NB4 (cell line): Measurements from ENCODE around the gene RSL1D1.

Source experiments
- DNase-seq: peaks from one replicate; pipeline ENCODE4 v3.0.0; 2010; ENCODE audit warnings: low read depth
- H3K4me3 ChIP-seq: one replicate; pipeline ENCODE4 v1.5.1; 2011; ENCODE audit warnings: mild to moderate bottlenecking, low read depth, low read length, moderate library complexity
- CTCF ChIP-seq: IDR thresholded peaks from one replicate; pipeline ENCODE4 v1.5.1; 2012; ENCODE audit warnings: low read depth, low read length
- MAX ChIP-seq: IDR thresholded peaks from 2 replicates; pipeline ENCODE4 v1.6.1; 2011; ENCODE audit warnings: low read depth, low read length
- MYC ChIP-seq: IDR thresholded peaks from 2 replicates; pipeline ENCODE4 v1.6.1; 2011; ENCODE audit warnings: low read depth, low read length
- POLR2A ChIP-seq: IDR thresholded peaks from 2 replicates; pipeline ENCODE4 v1.6.1; 2011; ENCODE audit warnings: mild to moderate bottlenecking; ENCODE audit not compliant: insufficient read length; ENCODE audit errors: extremely low read depth

Gene RSL1D1

GRCh38 chr16:11890231-11890965 lies 39.1 kb upstream of the RSL1D1 start:
- H3K4me3 ChIP-seq: no peak overlapping the region
- no peak for TF ChIP-seq MYC
- TF ChIP-seq CTCF: no peak
- no peak for TF ChIP-seq MAX
- no peak for TF ChIP-seq POLR2A
- no peak for DNase-seq

GRCh38 chr16:11886881-11887280 lies 35.5 kb upstream of the RSL1D1 start:
- H3K4me3 ChIP-seq: no peak overlapping the region

GRCh38 chr16:11884035-11884434 lies 32.7 kb upstream of the RSL1D1 start:
- TF ChIP-seq MYC (no peak), MAX (no peak), CTCF (no peak), POLR2A (no peak)
- no peak overlapping the region for H3K4me3 ChIP-seq
- no peak for DNase-seq

More at GRCh38 chr16:11886881-11887280, 35.5 kb upstream of the RSL1D1 start:
- TF ChIP-seq CTCF (no peak), MAX (no peak), POLR2A (no peak), MYC (no peak)
- no peak for DNase-seq

- DNase-seq: no peak
- no peak overlapping the region for H3K4me3 ChIP-seq
- TF ChIP-seq MAX (no peak), MYC (no peak), CTCF (no peak), POLR2A (no peak)
Observed at GRCh38 chr16:11880007-11880406, 28.7 kb upstream of the RSL1D1 start.

- no peak for DNase-seq
- no peak for TF ChIP-seq MAX
- TF ChIP-seq POLR2A: no peak
- no peak for TF ChIP-seq CTCF
- TF ChIP-seq MYC: no peak
- no peak overlapping the region for H3K4me3 ChIP-seq
Observed at GRCh38 chr16:11877374-11877773, 26.0 kb upstream of the RSL1D1 start.
